G401.6 (cell line): ENCODE data around the gene DACH1.
"Not testable (repeated sequence)": the region's sequence is repeated elsewhere in the genome, so short reads cannot be mapped to it uniquely, and the experiment has no call there.

ENCODE experiments used
- FAIRE-seq: peaks from 2 replicates; lab custom pipeline; 2012; peaks lifted over from hg19 to GRCh38; lab: Jason Lieb, UNC

The DACH1 gene

DNA sequence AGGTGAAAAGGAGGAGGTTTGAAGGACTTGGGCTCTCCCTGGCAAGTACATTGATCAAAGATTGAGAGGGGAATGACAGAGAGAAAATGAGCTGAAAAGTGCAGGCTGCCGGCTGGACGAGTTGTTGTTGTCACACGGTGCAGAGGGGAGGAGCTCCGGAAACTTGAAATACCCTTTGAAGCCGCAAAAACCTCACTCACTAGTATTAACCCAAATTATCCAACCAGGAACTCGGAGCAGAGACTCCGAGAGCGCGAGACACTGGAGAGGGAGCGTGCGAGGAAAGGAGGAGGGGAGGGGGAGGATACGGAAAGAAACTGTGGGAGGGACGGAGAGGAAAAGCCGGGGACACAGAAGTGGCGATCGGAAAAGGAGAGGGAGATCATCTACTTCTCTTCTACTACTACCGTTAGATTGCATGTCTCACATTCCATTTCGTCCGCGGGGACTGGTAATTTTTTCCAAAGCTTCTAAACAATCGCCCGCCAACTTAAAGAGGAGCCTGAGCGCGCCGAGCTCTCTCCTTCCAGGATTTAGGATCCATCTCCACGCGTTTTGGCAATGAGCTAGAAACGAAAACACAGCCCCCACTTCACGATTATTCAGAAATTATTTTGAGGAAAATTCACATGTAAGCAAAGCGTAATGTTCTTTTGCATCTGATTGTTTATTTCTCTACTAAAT is at the start of gene DACH1:
TSS of gene DACH1 (minus strand) at position 74 of the 684 bp plus-strand sequence.
- FAIRE-seq = no peak

DNA sequence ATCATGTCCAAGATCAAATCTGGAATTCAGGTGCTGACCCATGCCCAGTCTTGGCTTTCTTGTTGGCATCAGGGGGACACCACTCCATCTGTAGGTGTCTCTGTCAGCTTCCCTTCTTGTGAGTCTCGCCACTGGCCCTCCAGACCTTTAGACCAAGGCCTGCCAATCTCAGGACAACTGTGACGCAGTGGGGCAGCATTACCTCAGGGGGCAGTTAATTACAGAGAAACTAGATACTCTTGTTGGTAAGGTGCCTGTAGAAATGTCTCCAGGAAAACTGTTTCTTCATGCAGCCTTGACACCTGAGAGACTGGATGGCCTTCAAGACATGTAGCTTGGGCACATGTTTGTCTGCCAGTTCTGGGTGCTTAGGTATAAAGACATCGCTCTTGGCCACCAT is 46.7 kb upstream of the DACH1 start:
- FAIRE-seq = no peak

DNA sequence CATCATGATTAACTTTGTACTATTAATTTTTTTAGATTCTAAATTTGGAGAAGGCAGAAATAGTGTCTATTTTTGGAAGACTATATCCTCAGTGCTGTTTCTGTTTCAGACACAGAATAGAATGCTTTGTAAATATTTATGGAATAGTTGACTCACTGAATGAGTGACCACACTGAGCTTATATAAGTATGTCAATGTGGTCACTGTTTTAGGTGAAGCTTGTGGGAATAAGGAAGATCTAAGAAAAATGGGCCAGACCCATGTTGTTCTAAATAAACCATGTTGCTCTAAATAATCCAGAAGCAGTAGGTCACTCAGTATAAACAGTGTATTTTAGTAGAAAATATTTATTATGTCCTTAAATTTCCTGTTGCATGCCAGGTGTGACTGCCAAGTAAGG is 45.5 kb upstream of the DACH1 start:
- FAIRE-seq = no peak

DNA sequence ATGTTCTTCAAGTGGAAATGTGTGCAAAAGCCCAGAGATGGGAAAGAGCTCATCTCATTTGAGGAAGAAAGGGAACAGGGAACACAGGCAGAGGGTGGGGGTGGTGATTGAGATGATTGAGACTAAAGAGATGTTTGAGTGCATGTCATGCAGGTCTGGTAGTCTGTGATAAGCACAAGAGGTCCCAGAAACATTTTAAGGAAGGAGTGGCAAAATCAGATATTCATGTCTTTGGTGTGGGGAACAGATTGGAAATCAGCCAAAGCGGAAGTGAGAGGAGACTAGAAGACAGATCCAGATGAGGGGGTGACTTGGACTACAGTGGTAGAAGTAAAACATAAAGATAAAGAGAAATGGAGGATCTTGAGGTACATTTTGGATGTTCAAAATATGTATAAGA is 39.4 kb upstream of the DACH1 start:
- FAIRE-seq = no peak

DNA sequence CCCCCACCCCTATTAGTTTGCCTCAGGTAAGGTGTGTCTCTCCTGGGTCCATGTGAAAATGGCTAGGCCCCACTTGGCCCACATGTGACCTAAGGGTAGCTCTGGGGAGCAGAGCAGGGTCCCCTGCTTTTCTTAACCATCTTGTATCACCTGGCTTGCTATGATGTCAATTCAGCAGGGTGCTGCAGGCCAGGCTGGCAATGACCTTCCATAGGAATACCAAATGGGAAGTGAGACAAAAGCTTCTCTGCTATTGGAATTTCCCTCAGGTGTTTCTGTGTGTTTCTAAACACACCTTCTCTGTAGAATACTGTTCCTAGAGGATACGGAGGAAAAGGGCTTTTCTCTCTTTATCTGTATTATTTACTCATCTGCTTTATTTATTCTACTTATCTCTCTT is 35.7 kb upstream of the DACH1 start:
- no peak for FAIRE-seq

- FAIRE-seq = not testable (repeated sequence)
Observed at GRCh38 chr13:71893506-71893905, 26.5 kb upstream of the DACH1 start.

GRCh38 chr13:71886880-71887279 is 19.9 kb upstream of the DACH1 start:
- FAIRE-seq = no peak

- no peak for FAIRE-seq
Observed at GRCh38 chr13:71882120-71882519, 15.1 kb upstream of the DACH1 start.

GRCh38 chr13:71880753-71881541 is 13.9 kb upstream of the DACH1 start:
- no peak for FAIRE-seq

- no peak for FAIRE-seq
Observed at GRCh38 chr13:71879808-71880344, 12.9 kb upstream of the DACH1 start.

- peak; percentile 60 for FAIRE-seq
Observed at GRCh38 chr13:71879129-71879535, 12.1 kb upstream of the DACH1 start.

DNA sequence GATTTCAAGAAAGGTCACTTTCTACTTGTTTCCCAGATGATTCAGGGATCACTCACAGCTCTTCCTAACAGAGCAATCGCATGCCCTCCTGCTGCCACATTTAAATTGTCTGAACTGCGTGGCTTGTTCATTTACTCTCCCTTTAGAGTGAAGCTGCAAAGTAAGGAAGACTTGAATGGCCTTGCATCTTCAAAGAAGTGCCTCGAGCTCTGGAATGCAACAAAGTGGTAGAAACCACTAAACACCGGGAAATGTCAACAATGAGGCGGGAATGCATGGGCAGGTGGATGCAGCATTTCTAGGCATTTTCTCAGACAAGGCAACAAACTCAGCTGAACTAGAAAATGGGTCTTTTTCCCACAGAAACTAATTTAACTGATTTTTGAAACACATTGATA is 10.3 kb upstream of the DACH1 start:
- no peak for FAIRE-seq

DNA sequence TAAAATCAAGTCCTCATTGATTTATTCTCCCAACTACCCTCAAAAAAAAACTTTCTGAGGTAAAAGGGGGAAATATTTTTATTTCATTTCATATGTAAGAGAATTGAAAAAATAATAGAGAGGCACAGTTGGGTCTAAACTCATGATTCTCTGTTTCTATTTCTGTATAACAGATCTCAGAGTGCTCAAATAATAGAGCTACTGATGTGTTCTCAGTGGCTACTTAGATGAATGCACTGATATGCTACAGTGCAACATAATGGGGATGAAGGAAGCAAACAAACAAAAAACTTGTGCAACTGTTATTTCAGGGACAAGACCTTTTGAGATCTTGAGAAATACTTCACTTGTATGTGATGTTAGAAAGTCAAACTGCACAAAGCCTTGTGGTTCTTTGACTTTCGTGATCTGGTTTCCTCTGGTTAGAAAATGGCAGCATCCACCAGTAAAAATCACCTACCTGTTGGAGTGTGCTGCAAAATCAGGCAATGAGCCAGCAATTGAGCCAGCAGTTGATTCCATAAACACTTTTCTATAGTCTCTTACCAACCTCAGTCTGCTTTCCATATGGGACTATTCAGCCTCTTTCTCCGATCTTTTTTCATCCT is 9.7 kb upstream of the DACH1 start:
- no peak for FAIRE-seq

- no peak for FAIRE-seq
Observed at GRCh38 chr13:71875823-71876222, 8.8 kb upstream of the DACH1 start.

GRCh38 chr13:71874458-71874857 is 7.5 kb upstream of the DACH1 start:
- no peak for FAIRE-seq

DNA sequence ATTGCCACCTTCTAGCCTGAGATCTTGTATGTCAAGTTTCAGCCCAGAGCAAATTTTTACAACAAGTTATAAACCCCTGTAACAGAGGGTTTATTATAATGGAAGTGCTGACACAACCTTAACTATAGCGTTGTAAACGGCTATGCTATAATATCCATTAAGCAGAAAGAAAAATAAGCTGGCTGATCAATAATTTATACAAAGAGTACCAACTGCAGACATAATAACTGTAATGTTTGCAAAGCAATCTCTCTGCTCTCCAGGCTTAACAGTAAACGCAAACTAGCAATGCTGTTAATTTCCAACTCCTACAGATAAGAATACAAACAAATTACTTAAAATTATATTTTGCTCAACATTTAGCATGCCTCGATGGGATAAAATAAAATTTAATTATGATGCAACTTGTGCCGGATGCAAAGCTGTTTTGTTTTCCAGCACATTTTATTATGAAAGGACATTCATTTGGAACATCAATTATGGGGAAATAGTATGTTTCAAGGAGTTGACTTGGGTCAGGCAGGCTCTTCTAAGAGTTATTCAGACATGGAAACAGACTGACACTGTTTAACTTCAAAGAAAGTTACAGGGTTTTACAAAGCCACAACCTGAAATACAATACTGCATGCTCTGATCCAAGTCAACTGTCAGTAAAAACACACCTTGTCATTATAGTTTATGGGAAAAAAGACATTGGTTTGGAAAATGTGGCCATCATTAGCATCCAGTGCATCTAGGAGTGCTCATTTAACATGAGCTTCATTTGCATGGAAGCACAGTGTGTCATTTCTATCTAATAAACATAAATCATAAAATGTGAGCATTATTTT is 6.6 kb upstream of the DACH1 start:
- no peak for FAIRE-seq

DNA sequence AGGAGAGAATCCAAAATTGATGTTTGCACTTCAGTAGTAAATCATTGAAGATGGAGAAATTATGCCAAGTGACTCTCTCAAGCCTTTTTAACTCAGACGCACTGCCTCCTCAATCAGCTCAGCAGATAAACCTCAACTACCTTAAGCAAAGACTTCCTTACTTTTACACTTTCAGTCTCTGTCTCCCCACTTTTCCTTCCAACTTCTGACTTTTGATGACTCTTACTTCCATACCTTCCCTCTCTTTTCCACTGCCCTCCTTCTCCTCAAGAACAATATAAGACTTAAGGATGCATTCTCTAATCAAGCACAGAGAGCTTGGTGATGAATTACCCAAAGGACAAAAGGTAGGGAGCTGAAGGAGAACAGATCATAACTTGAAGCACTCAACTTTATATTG is 4.8 kb upstream of the DACH1 start:
- no peak for FAIRE-seq

- no peak for FAIRE-seq
Observed at GRCh38 chr13:71871176-71871754, 4.3 kb upstream of the DACH1 start.

DNA sequence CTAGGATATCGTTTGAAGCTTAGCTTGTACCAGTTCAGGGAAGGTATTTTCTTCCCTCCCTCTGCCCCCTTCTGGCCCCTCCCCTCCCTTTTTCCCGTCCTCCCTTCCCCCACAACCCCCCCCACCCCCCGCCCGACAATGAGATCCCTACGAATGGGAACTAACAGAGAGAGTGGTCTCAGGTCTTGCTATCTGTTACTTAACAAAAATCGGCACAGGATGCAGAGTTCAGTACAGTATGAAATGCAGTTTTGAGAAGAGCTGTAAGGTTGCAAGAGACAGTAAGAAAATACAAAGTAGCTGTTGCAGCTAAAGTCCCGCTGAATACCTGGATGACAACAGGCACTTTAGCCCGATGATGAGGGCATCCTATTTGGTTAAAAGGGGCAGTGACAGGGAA is 3.1 kb upstream of the DACH1 start:
- no peak for FAIRE-seq

- no peak for FAIRE-seq
Observed at GRCh38 chr13:71869274-71869673, 2.3 kb upstream of the DACH1 start.

DNA sequence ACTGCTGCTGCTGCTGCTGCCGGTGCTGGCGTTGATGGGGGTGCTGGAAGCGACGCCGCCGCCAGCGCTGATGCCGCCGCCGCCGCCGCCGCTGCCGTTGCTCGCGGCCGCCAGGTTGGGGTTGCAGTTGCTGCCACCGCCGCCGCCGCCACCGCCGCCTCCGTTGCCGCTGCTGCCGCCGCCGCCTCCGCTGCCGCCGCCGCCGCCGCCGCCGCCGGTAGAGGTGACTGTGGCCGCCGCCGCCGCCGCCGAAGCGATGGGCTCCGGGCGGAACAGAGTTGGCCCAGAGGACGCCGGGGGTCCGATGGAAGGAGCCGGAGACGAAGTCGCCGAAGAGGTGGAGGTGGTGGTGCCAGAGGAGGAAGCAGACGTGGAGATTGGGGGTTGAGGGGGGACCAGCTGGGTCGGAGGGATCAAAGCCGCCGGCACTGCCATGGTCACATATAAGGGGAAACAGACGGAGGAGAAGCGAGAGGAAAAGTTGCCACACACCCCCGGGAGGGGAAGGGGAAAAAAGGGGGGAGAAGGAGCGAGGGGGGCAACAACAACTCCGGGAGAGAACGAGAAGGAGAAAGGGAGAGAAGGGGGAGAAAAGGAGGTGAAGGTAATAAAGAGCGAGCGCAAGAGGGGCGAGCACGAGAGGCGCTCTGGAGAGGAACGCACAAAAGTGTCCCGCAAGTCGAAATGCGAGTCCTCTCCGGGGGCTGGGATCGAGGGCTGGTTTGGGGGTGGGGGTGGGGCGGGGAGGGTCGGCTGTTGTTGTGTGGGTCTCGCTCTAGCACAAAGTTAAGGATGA is 471 bp downstream of the DACH1 start:
- FAIRE-seq = no peak
